Panc1 (cell line): ENCODE results near the gene C1orf167.

Experiments used
- POLR2AphosphoS5 ChIP-seq: IDR thresholded peaks from 2 replicates; pipeline ENCODE4 v1.6.1; 2012; ENCODE audit warnings: mild to moderate bottlenecking, low read depth, low read length, moderate library complexity
- TCF7L2 ChIP-seq: IDR thresholded peaks from 2 replicates; pipeline ENCODE4 v1.6.1; 2011; ENCODE audit warnings: mild to moderate bottlenecking, low read depth, low read length, inconsistent platforms
- TF ChIP-seq, protein P1 (sequence below): fragments of 450-650 bp; IDR thresholded peaks from 2 replicates; pipeline ENCODE4 v1.5.1; 2017; ENCODE audit warnings: mild to moderate bottlenecking
- TF ChIP-seq, protein P2 (sequence below), 2 experiments: IDR thresholded peaks; 2 replicates each; pipeline ENCODE4 v1.6.1; 2011 to 2012; ENCODE audit warnings: low read depth in 2 of 2, control low read depth in 1 of 2, low read length in 1 of 2, mild to moderate bottlenecking in 1 of 2, moderate library complexity in 1 of 2; ENCODE audit not compliant: insufficient read depth in 1 of 2

GRCh38 chr1:11765661-11766428 is 3.9 kb downstream of the C1orf167 start:
- TF ChIP-seq, protein P1, sequence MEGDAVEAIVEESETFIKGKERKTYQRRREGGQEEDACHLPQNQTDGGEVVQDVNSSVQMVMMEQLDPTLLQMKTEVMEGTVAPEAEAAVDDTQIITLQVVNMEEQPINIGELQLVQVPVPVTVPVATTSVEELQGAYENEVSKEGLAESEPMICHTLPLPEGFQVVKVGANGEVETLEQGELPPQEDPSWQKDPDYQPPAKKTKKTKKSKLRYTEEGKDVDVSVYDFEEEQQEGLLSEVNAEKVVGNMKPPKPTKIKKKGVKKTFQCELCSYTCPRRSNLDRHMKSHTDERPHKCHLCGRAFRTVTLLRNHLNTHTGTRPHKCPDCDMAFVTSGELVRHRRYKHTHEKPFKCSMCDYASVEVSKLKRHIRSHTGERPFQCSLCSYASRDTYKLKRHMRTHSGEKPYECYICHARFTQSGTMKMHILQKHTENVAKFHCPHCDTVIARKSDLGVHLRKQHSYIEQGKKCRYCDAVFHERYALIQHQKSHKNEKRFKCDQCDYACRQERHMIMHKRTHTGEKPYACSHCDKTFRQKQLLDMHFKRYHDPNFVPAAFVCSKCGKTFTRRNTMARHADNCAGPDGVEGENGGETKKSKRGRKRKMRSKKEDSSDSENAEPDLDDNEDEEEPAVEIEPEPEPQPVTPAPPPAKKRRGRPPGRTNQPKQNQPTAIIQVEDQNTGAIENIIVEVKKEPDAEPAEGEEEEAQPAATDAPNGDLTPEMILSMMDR = no peak
- TF ChIP-seq, protein P2, sequence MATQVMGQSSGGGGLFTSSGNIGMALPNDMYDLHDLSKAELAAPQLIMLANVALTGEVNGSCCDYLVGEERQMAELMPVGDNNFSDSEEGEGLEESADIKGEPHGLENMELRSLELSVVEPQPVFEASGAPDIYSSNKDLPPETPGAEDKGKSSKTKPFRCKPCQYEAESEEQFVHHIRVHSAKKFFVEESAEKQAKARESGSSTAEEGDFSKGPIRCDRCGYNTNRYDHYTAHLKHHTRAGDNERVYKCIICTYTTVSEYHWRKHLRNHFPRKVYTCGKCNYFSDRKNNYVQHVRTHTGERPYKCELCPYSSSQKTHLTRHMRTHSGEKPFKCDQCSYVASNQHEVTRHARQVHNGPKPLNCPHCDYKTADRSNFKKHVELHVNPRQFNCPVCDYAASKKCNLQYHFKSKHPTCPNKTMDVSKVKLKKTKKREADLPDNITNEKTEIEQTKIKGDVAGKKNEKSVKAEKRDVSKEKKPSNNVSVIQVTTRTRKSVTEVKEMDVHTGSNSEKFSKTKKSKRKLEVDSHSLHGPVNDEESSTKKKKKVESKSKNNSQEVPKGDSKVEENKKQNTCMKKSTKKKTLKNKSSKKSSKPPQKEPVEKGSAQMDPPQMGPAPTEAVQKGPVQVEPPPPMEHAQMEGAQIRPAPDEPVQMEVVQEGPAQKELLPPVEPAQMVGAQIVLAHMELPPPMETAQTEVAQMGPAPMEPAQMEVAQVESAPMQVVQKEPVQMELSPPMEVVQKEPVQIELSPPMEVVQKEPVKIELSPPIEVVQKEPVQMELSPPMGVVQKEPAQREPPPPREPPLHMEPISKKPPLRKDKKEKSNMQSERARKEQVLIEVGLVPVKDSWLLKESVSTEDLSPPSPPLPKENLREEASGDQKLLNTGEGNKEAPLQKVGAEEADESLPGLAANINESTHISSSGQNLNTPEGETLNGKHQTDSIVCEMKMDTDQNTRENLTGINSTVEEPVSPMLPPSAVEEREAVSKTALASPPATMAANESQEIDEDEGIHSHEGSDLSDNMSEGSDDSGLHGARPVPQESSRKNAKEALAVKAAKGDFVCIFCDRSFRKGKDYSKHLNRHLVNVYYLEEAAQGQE (IDR thresholded peaks at IDR 0.05; ENCODE audit: insufficient read depth in 1 of 2, low read depth in 2 of 2, low read length in 1 of 2) = no peak
- TF ChIP-seq POLR2AphosphoS5 (no peak), TCF7L2 (no peak)
